ENCODE measurements around the gene C1D. TPM values are rescaled to one million over a fixed set of nuclear protein-coding genes. Genes with fewer than 3 reads are reported as not detected.

Gene C1D
- polyA plus RNA-seq (2012; ENCODE audit: insufficient read length, low read depth): 11.1 TPM

DNA sequence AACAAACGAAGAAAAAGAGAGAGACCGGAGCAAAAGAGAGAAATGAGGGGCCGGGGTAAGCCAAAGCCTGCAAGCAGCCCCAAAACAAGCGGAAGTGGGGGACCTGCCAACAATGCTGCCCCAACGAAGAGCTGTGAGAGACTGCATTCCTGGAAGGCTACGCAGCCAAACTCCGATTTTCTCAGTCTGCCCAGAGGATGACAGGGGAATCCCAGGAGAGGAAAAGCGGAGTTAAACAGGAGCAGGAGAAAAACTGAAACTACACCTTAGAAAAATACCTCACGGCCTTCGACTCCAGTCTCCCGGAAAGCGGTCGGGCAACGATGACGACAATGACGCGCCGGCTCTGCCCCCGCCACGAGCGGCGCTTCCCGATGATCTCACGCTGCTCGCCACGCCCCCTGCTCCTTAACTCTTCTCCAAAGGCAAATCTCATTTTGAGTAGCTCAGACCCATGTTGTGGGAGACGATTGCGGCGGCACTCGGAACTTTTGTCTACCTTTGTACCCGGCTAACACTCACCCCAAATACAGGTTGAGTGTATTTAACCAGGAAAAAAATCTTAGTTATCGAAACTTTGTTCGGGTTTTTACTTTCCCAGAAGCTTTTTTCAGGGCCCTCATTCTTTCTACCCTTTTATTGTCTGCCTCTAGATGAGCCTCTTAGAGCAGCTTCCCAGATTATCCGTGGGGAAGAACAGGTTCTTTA lies at the start of gene C1D:
C1D (minus strand) TSS at position 325 of the 708 bp plus-strand sequence. CDS start 15,694 bp downstream, outside the sequence.
- 0 out of 2 replicates have a peak, but pooled peaks have one; percentile 13 for TF ChIP-seq SIN3A (IDR thresholded peaks at IDR 0.05; ENCODE audit: borderline replicate concordance, insufficient read depth, low read length)
- TF ChIP-seq, protein P1, sequence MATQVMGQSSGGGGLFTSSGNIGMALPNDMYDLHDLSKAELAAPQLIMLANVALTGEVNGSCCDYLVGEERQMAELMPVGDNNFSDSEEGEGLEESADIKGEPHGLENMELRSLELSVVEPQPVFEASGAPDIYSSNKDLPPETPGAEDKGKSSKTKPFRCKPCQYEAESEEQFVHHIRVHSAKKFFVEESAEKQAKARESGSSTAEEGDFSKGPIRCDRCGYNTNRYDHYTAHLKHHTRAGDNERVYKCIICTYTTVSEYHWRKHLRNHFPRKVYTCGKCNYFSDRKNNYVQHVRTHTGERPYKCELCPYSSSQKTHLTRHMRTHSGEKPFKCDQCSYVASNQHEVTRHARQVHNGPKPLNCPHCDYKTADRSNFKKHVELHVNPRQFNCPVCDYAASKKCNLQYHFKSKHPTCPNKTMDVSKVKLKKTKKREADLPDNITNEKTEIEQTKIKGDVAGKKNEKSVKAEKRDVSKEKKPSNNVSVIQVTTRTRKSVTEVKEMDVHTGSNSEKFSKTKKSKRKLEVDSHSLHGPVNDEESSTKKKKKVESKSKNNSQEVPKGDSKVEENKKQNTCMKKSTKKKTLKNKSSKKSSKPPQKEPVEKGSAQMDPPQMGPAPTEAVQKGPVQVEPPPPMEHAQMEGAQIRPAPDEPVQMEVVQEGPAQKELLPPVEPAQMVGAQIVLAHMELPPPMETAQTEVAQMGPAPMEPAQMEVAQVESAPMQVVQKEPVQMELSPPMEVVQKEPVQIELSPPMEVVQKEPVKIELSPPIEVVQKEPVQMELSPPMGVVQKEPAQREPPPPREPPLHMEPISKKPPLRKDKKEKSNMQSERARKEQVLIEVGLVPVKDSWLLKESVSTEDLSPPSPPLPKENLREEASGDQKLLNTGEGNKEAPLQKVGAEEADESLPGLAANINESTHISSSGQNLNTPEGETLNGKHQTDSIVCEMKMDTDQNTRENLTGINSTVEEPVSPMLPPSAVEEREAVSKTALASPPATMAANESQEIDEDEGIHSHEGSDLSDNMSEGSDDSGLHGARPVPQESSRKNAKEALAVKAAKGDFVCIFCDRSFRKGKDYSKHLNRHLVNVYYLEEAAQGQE (IDR thresholded peaks at IDR 0.05; ENCODE audit: insufficient read depth in 1 of 2, low read depth in 2 of 2, low read length in 2 of 2): peak in 1 of 2 experiments; percentile 46; a peak in 1 of 4 replicates
- TF ChIP-seq TAF1 (IDR thresholded peaks at IDR 0.05; ENCODE audit: borderline replicate concordance, insufficient read depth, low read length): peak; percentile 79; the same call in 1 of the 2 replicates
- peak; percentile 98 for TF ChIP-seq POLR2AphosphoS5 (IDR thresholded peaks at IDR 0.05; ENCODE audit: low read depth, low read length)
- TF ChIP-seq FOXP2 (optimal IDR thresholded peaks at IDR 0.05; ENCODE audit: borderline replicate concordance, extremely low read depth, extremely low read length, insufficient read depth): no peak

GRCh38 chr2:68110102-68110501 lies 47.3 kb upstream of the C1D start:
- TF ChIP-seq SIN3A (IDR thresholded peaks at IDR 0.05; ENCODE audit: borderline replicate concordance, insufficient read depth, low read length): no peak
- no peak for TF ChIP-seq POLR2AphosphoS5 (IDR thresholded peaks at IDR 0.05; ENCODE audit: low read depth, low read length)
- TF ChIP-seq, protein P1 (IDR thresholded peaks at IDR 0.05; ENCODE audit: insufficient read depth in 1 of 2, low read depth in 2 of 2, low read length in 2 of 2): no peak
- TF ChIP-seq FOXP2 (optimal IDR thresholded peaks at IDR 0.05; ENCODE audit: borderline replicate concordance, extremely low read depth, extremely low read length, insufficient read depth): no peak
- TF ChIP-seq TAF1 (IDR thresholded peaks at IDR 0.05; ENCODE audit: borderline replicate concordance, insufficient read depth, low read length): no peak

DNA sequence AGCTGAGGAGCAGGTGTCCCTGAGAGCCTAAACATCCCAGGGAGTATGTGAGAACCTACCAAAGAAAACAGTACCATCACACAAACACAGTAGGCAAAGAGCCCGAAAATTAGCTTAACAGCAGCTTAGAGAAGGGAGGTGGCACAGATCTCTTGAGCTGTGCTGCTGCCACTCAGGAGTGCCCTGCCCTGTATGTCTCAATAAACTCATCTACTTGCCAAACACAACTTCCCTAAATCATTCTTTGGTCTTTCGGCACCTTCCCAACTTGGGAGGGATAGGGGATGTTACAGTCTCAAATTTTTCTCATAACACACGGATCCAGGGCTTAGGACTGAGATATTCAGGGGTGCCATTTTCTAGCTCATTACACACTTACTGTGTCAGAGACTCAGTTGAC lies 45.3 kb upstream of the C1D start:
- TF ChIP-seq TAF1 (IDR thresholded peaks at IDR 0.05; ENCODE audit: borderline replicate concordance, insufficient read depth, low read length): no peak
- TF ChIP-seq, protein P1 (IDR thresholded peaks at IDR 0.05; ENCODE audit: insufficient read depth in 1 of 2, low read depth in 2 of 2, low read length in 2 of 2): no peak
- no peak for TF ChIP-seq SIN3A (IDR thresholded peaks at IDR 0.05; ENCODE audit: borderline replicate concordance, insufficient read depth, low read length)
- no peak for TF ChIP-seq FOXP2 (optimal IDR thresholded peaks at IDR 0.05; ENCODE audit: borderline replicate concordance, extremely low read depth, extremely low read length, insufficient read depth)
- TF ChIP-seq POLR2AphosphoS5 (IDR thresholded peaks at IDR 0.05; ENCODE audit: low read depth, low read length): no peak

DNA sequence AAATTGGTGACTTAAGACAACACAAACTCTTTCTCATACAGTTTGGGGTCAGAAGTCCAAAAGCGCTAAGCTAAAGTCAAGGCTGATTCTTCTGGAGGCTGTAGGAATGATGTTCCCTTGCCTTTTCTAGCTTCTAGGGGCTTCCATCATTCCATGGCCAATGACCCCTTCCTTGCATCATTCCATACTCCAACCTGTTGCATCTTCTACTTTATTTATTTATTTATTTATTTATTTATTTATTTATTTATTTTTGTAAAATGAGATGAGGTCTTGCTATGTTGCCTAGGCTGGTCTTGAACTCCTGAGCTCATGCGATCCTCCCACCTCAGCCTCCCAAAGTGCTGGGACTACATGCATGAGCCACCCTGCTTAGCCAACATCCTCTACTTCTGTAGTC lies 44.7 kb upstream of the C1D start:
- TF ChIP-seq TAF1 (IDR thresholded peaks at IDR 0.05; ENCODE audit: borderline replicate concordance, insufficient read depth, low read length): no peak
- TF ChIP-seq FOXP2 (optimal IDR thresholded peaks at IDR 0.05; ENCODE audit: borderline replicate concordance, extremely low read depth, extremely low read length, insufficient read depth): no peak
- no peak for TF ChIP-seq POLR2AphosphoS5 (IDR thresholded peaks at IDR 0.05; ENCODE audit: low read depth, low read length)
- TF ChIP-seq SIN3A (IDR thresholded peaks at IDR 0.05; ENCODE audit: borderline replicate concordance, insufficient read depth, low read length): no peak
- TF ChIP-seq, protein P1 (IDR thresholded peaks at IDR 0.05; ENCODE audit: insufficient read depth in 1 of 2, low read depth in 2 of 2, low read length in 2 of 2): no peak
